Lower leg skin (tissue), 3 donors: Measurements from ENCODE around the gene PPARG.

Source experiments
- POLR2A ChIP-seq, 2 donors: fragments of 450-650 bp; IDR thresholded peaks; one replicate each; pipeline ENCODE4 v1.6.1; 2016 to 2017; ENCODE audit warnings: antibody characterized with exemption in 2 of 2, mild to moderate bottlenecking in 1 of 2, moderate library complexity in 1 of 2
- TF ChIP-seq, protein P1 (sequence below), 3 donors: fragments of 450-650 bp; IDR thresholded peaks; one replicate each; pipeline ENCODE4 v1.5.1; 2016; ENCODE audit warnings: antibody characterized with exemption in 3 of 3, mild to moderate bottlenecking in 3 of 3, moderate library complexity in 2 of 3

DNA sequence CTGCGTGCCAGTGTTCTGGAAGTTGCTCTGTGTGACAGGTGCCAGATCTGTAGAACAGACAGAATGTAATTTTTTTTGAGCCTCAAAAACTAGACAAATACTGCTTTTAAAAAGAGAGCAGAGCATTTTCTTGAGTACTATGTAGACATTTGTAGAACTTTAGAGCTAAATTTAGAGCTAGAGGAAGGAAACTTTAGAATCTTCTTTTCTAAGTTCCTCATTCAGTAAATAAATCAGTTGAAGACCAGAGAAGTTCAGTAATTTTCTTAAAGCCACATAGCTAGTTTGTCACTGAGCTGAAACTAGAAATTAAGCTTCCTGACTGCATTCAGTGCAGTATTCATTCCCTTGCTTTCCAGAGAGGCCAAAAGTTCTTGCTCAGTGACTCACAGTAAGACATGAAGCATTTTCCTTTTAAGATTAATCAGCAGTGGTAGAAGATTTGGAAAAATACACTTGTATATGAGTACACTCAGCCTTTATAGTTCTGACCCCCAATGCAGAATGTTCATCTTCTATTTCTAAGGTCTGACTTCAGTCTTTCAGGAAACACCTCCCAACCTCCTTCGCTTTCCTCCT is 111.8 kb downstream of the PPARG start:
- no peak for TF ChIP-seq POLR2A (IDR thresholded peaks at IDR 0.05)
- TF ChIP-seq, protein P1, sequence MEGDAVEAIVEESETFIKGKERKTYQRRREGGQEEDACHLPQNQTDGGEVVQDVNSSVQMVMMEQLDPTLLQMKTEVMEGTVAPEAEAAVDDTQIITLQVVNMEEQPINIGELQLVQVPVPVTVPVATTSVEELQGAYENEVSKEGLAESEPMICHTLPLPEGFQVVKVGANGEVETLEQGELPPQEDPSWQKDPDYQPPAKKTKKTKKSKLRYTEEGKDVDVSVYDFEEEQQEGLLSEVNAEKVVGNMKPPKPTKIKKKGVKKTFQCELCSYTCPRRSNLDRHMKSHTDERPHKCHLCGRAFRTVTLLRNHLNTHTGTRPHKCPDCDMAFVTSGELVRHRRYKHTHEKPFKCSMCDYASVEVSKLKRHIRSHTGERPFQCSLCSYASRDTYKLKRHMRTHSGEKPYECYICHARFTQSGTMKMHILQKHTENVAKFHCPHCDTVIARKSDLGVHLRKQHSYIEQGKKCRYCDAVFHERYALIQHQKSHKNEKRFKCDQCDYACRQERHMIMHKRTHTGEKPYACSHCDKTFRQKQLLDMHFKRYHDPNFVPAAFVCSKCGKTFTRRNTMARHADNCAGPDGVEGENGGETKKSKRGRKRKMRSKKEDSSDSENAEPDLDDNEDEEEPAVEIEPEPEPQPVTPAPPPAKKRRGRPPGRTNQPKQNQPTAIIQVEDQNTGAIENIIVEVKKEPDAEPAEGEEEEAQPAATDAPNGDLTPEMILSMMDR (IDR thresholded peaks at IDR 0.05), result no peak
